OCI-LY1 (cell line): ENCODE results near the gene DUOXA1.

ENCODE experiments used
- CTCF ChIP-seq: fragments of 200-600 bp; sonication (generic), shearing (Covaris generic); IDR thresholded peaks from 2 replicates; pipeline ENCODE4 v1.5.1; 2017; ENCODE audit warnings: mild to moderate bottlenecking, antibody characterized with exemption, low read length, moderate library complexity, mixed read lengths
- EZH2 ChIP-seq: fragments of 200-600 bp; sonication (generic), shearing (Covaris generic); IDR thresholded peaks from 2 replicates; pipeline ENCODE4 v1.8.0; 2017; ENCODE audit warnings: borderline replicate concordance, mixed run types, mild to moderate bottlenecking, antibody characterized with exemption, low read length, moderate library complexity, mixed read lengths

GRCh38 chr15:45113380-45113990, 16.2 kb downstream of the DUOXA1 start:
- no peak for TF ChIP-seq CTCF
- TF ChIP-seq EZH2, result no peak
